H9 (cell line): Measurements from ENCODE around the gene ERN1. TPM values are rescaled to one million over a fixed set of nuclear protein-coding genes. Genes with fewer than 3 reads are reported as not detected.
A peak's percentile ranks its signal among the peaks of the same experiment; 100 is the strongest.

ENCODE experiments used
- DNase-seq: peaks from one replicate; pipeline ENCODE4 v3.0.0-alpha.2; 2017
- H2AFZ ChIP-seq: one replicate; pipeline ENCODE4 v1.6.1; 2013; ENCODE audit warnings: mild to moderate bottlenecking, low read length, control low read depth, moderate library complexity
- H2AK5ac ChIP-seq: 2 replicates; pipeline ENCODE4 v1.6.1; 2013; ENCODE audit warnings: low read length, control low read depth, mixed read lengths; ENCODE audit not compliant: insufficient read length
- H2BK120ac ChIP-seq: one replicate; pipeline ENCODE4 v1.6.1; 2013; ENCODE audit warnings: low read depth, mild to moderate bottlenecking, low read length, control low read depth, inconsistent platforms; ENCODE audit not compliant: poor library complexity, severe bottlenecking
- H2BK12ac ChIP-seq: 2 replicates; pipeline ENCODE4 v1.6.1; 2013; ENCODE audit warnings: low read length, control low read depth, mixed read lengths, low read depth; ENCODE audit not compliant: insufficient read length
- H2BK15ac ChIP-seq: 2 replicates; pipeline ENCODE4 v1.6.1; 2013; ENCODE audit warnings: low read depth, low read length, control low read depth
- H2BK20ac ChIP-seq: one replicate; pipeline ENCODE4 v1.6.1; 2013; ENCODE audit warnings: low read depth, mild to moderate bottlenecking, low read length, control low read depth, inconsistent platforms; ENCODE audit not compliant: poor library complexity, severe bottlenecking
- H2BK5ac ChIP-seq: 2 replicates; pipeline ENCODE4 v1.6.1; 2013; ENCODE audit warnings: low read length, control low read depth, mixed read lengths; ENCODE audit not compliant: insufficient read length
- H3K14ac ChIP-seq: 2 replicates; pipeline ENCODE4 v1.6.1; 2013; ENCODE audit warnings: low read length, control low read depth; ENCODE audit not compliant: insufficient read depth
- H3K18ac ChIP-seq: 2 replicates; pipeline ENCODE4 v1.6.1; 2013; ENCODE audit warnings: low read depth, mild to moderate bottlenecking, mixed read lengths, low read length, control low read depth; ENCODE audit not compliant: insufficient read length
- H3K23ac ChIP-seq: 2 replicates; pipeline ENCODE4 v1.6.1; 2013; ENCODE audit warnings: low read length, control low read depth, mixed read lengths, low read depth; ENCODE audit not compliant: insufficient read length
- H3K23me2 ChIP-seq: 2 replicates; pipeline ENCODE4 v1.6.1; 2013; ENCODE audit warnings: low read depth, mild to moderate bottlenecking, mixed read lengths, low read length, control low read depth; ENCODE audit not compliant: insufficient read length, poor library complexity, severe bottlenecking
- H3K27ac ChIP-seq: 2 replicates; pipeline ENCODE4 v1.5.1; 2013; ENCODE audit warnings: low read length, control low read depth, mixed read lengths, low read depth; ENCODE audit not compliant: insufficient read length
- H3K27me3 ChIP-seq: 2 replicates; pipeline ENCODE4 v1.6.1; 2013; ENCODE audit warnings: low read length, control low read depth, inconsistent platforms; ENCODE audit not compliant: insufficient read depth
- H3K4ac ChIP-seq: 2 replicates; pipeline ENCODE4 v1.6.1; 2013; ENCODE audit warnings: low read depth, mild to moderate bottlenecking, control low read depth, inconsistent platforms, low read length, moderate library complexity
- H3K4me1 ChIP-seq: 2 replicates; pipeline ENCODE4 v1.6.1; 2013; ENCODE audit warnings: low read length, control low read depth, inconsistent platforms; ENCODE audit not compliant: insufficient read depth
- H3K4me2 ChIP-seq: 2 replicates; pipeline ENCODE4 v1.6.1; 2013; ENCODE audit warnings: low read length, control low read depth, mixed read lengths; ENCODE audit not compliant: insufficient read length, insufficient read depth
- H3K56ac ChIP-seq: 2 replicates; pipeline ENCODE4 v1.6.1; 2013; ENCODE audit warnings: low read depth, mild to moderate bottlenecking, mixed read lengths, low read length, control low read depth; ENCODE audit not compliant: insufficient read length
- H3K79me1 ChIP-seq: 2 replicates; pipeline ENCODE4 v1.6.1; 2013; ENCODE audit warnings: low read depth, mild to moderate bottlenecking, moderate library complexity, low read length, control low read depth, inconsistent platforms; ENCODE audit not compliant: insufficient read depth, poor library complexity, severe bottlenecking
- H3K79me2 ChIP-seq: 2 replicates; pipeline ENCODE4 v1.6.1; 2013; ENCODE audit warnings: low read length, control low read depth, inconsistent platforms; ENCODE audit not compliant: insufficient read depth
- H3K9ac ChIP-seq: 2 replicates; pipeline ENCODE4 v1.6.1; 2013; ENCODE audit warnings: low read length, control low read depth, mixed read lengths; ENCODE audit not compliant: insufficient read length; ENCODE audit errors: extremely low read depth
- H3K9me3 ChIP-seq: one replicate; pipeline ENCODE4 v1.6.1; 2013; ENCODE audit warnings: low read depth, low read length, inconsistent platforms; ENCODE audit not compliant: control insufficient read depth
- H3T11ph ChIP-seq: one replicate; pipeline ENCODE4 v1.6.1; 2013; ENCODE audit warnings: mild to moderate bottlenecking, low read length, control low read depth, inconsistent platforms
- H4K20me1 ChIP-seq: one replicate; pipeline ENCODE4 v1.6.1; 2013; ENCODE audit not compliant: control insufficient read depth, insufficient read length, insufficient read depth
- H4K5ac ChIP-seq: 2 replicates; pipeline ENCODE4 v1.6.1; 2013; ENCODE audit warnings: low read depth, mild to moderate bottlenecking, mixed read lengths, low read length, control low read depth; ENCODE audit not compliant: insufficient read length
- H4K8ac ChIP-seq: replicated peaks from 2 replicates; pipeline ENCODE4 v1.6.1; 2013; ENCODE audit warnings: low read length, control low read depth, mixed read lengths, low read depth; ENCODE audit not compliant: insufficient read length
- H4K91ac ChIP-seq: 2 replicates; pipeline ENCODE4 v1.6.1; 2013; ENCODE audit warnings: low read depth, mild to moderate bottlenecking, moderate library complexity, mixed read lengths, low read length, control low read depth; ENCODE audit not compliant: insufficient read length
- H3K27ac Mint-ChIP-seq, 3 experiments: 2 replicates in 2 of 3; 3 replicates in 1 of 3; pipeline ENCODE4 v1.8.0; 2020 to 2021; ENCODE audit warnings: mixed read lengths in 3 of 3, mild to moderate bottlenecking in 1 of 3, moderate library complexity in 1 of 3
- H3K27me3 Mint-ChIP-seq: 2 replicates; pipeline ENCODE4 v1.8.0; 2021; ENCODE audit warnings: low read depth, mild to moderate bottlenecking, moderate library complexity, mixed read lengths
- H3K36me3 Mint-ChIP-seq, 3 experiments: 2 replicates in 2 of 3; 3 replicates in 1 of 3; pipeline ENCODE4 v1.8.0; 2020 to 2021; ENCODE audit warnings: low read depth in 3 of 3, mixed read lengths in 3 of 3; ENCODE audit not compliant: insufficient read depth in 1 of 3
- H3K4me1 Mint-ChIP-seq, 2 experiments: 2 replicates each; pipeline ENCODE4 v1.8.0; 2020; ENCODE audit warnings: mixed read lengths in 2 of 2
- H3K4me3 Mint-ChIP-seq, 2 experiments: 2 replicates in 1 of 2; 3 replicates in 1 of 2; pipeline ENCODE4 v1.8.0; 2020 to 2021; ENCODE audit warnings: mild to moderate bottlenecking in 2 of 2, mixed read lengths in 2 of 2, moderate library complexity in 1 of 2
- H3K9me3 Mint-ChIP-seq, 2 experiments: 2 replicates in 1 of 2; 3 replicates in 1 of 2; pipeline ENCODE4 v1.8.0; 2020; ENCODE audit warnings: mild to moderate bottlenecking in 2 of 2, mixed read lengths in 2 of 2, moderate library complexity in 1 of 2
- CTCF ChIP-seq: fragments of 200-600 bp; sonication (generic); conservative IDR thresholded peaks from 3 replicates; pipeline ENCODE4 v1.8.0; 2021; ENCODE audit warnings: antibody characterized with exemption, mild to moderate bottlenecking
- WGBS: extraction: QIAGEN DNeasy Blood & Tissue Kit; methylation state at CpG from one replicate; pipeline ENCODE4 v1.1.7; 2013; ENCODE audit warnings: missing lambda C conversion rate, low lambda C conversion rate, mixed read lengths; ENCODE audit not compliant: insufficient read length; ENCODE audit errors: extremely low coverage; 5-methylcytosine and 5-hydroxymethylcytosine counted together
- total RNA-seq: library from RNA; stranded (reverse); gene quantifications from 2 replicates; pipeline ENCODE4 v1.2.1, GENCODE V29; 2021

The ERN1 gene
- total RNA-seq, 1 experiment from 2014 or later: 5.0 TPM

- Histone ChIP-seq H2BK20ac (no peak overlapping the region), H3K56ac (no peak overlapping the region), H3K18ac (no peak overlapping the region), H2BK15ac (no peak overlapping the region), H3K79me1 (no peaks in the 10 kb centered on the region), H2BK12ac (no peak overlapping the region), H3K79me2 (no peaks in the 10 kb centered on the region), H3K4ac (no peak overlapping the region), H2BK120ac (no peak overlapping the region), H2BK5ac (no peak overlapping the region), H3K27me3 (no peaks in the 10 kb centered on the region), H4K20me1 (no peaks in the 10 kb centered on the region), H3K9ac (no peak overlapping the region), H3K14ac (no peak overlapping the region), H2AFZ (no peak overlapping the region), H3K4me1 (peaks cover 10% of the 10 kb centered on the region), H2AK5ac (no peak overlapping the region), H3K9me3 (no peaks in the 10 kb centered on the region), H3K23me2 (no peaks in the 10 kb centered on the region), H4K8ac (no peak overlapping the region), H4K91ac (no peak overlapping the region), H3T11ph (no peak overlapping the region), H4K5ac (no peak overlapping the region), H3K4me2 (no peak overlapping the region), H3K23ac (no peak overlapping the region), H3K27ac (no peak overlapping the region)
- no peaks in the 10 kb centered on the region; the same call in 1 of the 2 replicates for H3K27me3 Mint-ChIP-seq
- H3K36me3 Mint-ChIP-seq: no peaks in the 10 kb centered on the region
- H3K4me1 Mint-ChIP-seq: peaks cover 2 to 5% of the 10 kb centered on the region in 2 experiments; a peak in 2 of 4 replicates
- TF ChIP-seq CTCF: no peak
- WGBS: no CpG with 5 or more reads among the region's 4 CpGs
- H3K4me3 Mint-ChIP-seq: no peak overlapping the region
- no peak for DNase-seq
- H3K27ac Mint-ChIP-seq: 0 out of 7 replicates have a peak overlapping the region, but pooled peaks of 1 of the 3 experiments have one; percentile 45
- H3K9me3 Mint-ChIP-seq: no peaks in the 10 kb centered on the region
These were observed 42.5 kb downstream of the ERN1 start for GRCh38 chr17:64087252-64088005.
